OCI-LY1 (cell line): ENCODE results near the gene GPR137B.

Source experiments
- EZH2 ChIP-seq: fragments of 200-600 bp; sonication (generic), shearing (Covaris generic); IDR thresholded peaks from 2 replicates; pipeline ENCODE4 v1.8.0; 2017; ENCODE audit warnings: borderline replicate concordance, mixed run types, mild to moderate bottlenecking, antibody characterized with exemption, low read length, moderate library complexity, mixed read lengths
- TF ChIP-seq, protein P1 (sequence below): fragments of 200-600 bp; sonication (generic), shearing (Covaris generic); IDR thresholded peaks from 2 replicates; pipeline ENCODE4 v1.5.1; 2017; ENCODE audit warnings: mild to moderate bottlenecking, antibody characterized with exemption, low read length, moderate library complexity, mixed read lengths

DNA sequence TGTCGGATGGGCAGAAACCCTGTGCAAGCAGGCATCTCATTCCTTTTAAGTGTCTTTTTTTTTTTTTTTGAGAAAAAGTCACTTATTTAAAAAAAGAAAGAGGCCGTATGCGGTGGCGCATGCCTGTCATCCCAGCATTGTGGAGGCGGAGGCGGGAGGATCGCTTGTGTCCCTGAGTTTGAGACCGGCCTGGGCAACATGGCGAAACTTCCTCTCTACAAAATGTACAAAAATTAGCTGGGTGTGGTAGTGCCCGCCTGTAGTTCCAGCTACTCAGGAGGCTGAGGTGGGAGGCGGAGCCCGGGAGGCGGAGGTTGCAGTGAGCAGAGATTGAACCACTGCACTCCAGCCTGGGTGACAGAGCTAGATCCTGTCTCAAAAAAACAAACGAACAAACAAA, 1.7 kb downstream of the GPR137B start:
- TF ChIP-seq, protein P1, sequence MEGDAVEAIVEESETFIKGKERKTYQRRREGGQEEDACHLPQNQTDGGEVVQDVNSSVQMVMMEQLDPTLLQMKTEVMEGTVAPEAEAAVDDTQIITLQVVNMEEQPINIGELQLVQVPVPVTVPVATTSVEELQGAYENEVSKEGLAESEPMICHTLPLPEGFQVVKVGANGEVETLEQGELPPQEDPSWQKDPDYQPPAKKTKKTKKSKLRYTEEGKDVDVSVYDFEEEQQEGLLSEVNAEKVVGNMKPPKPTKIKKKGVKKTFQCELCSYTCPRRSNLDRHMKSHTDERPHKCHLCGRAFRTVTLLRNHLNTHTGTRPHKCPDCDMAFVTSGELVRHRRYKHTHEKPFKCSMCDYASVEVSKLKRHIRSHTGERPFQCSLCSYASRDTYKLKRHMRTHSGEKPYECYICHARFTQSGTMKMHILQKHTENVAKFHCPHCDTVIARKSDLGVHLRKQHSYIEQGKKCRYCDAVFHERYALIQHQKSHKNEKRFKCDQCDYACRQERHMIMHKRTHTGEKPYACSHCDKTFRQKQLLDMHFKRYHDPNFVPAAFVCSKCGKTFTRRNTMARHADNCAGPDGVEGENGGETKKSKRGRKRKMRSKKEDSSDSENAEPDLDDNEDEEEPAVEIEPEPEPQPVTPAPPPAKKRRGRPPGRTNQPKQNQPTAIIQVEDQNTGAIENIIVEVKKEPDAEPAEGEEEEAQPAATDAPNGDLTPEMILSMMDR = no peak
- no peak for TF ChIP-seq EZH2
